LNCaP clone FGC (cell line): ENCODE results near the gene ADGRF3.
"Not testable (repeated sequence)": the region's sequence is repeated elsewhere in the genome, so short reads cannot be mapped to it uniquely, and the experiment has no call there.

Experiments used
- DNase-seq: peaks from one replicate; pipeline ENCODE4 v3.0.0-alpha.2; 2011; ENCODE audit warnings: low read depth
- H3K4me3 ChIP-seq: 2 replicates; pipeline ENCODE4 v1.5.1; 2011; ENCODE audit warnings: mild to moderate bottlenecking, low read depth, low read length, control low read depth
- CTCF ChIP-seq: IDR thresholded peaks from 2 replicates; pipeline ENCODE4 v1.5.1; 2012; ENCODE audit warnings: mild to moderate bottlenecking; ENCODE audit not compliant: control insufficient read depth, insufficient read depth; ENCODE audit errors: extremely low read depth

ADGRF3 gene

GRCh38 chr2:26330114-26330549 is 16.5 kb downstream of the ADGRF3 start:
- peak; percentile 50 for DNase-seq
- no peak overlapping the region for H3K4me3 ChIP-seq
- TF ChIP-seq CTCF: peak; percentile 87

GRCh38 chr2:26329083-26329482 is 17.5 kb downstream of the ADGRF3 start:
- DNase-seq, H3K4me3 ChIP-seq: not testable (repeated sequence)

- H3K4me3 ChIP-seq: no peak overlapping the region
- no peak for TF ChIP-seq CTCF
- no peak for DNase-seq
Observed at GRCh38 chr2:26327291-26328272, 19.0 kb downstream of the ADGRF3 start.

GRCh38 chr2:26326514-26326913 is 20.1 kb downstream of the ADGRF3 start:
- no peak overlapping the region for H3K4me3 ChIP-seq
- DNase-seq: no peak
- no peak for TF ChIP-seq CTCF

GRCh38 chr2:26325851-26326250 is 20.7 kb downstream of the ADGRF3 start:
- no peak overlapping the region for H3K4me3 ChIP-seq
- DNase-seq: no peak
- no peak for TF ChIP-seq CTCF

- TF ChIP-seq CTCF: no peak
- no peak overlapping the region for H3K4me3 ChIP-seq
- no peak for DNase-seq
Observed at GRCh38 chr2:26324903-26325302, 21.7 kb downstream of the ADGRF3 start.

- H3K4me3 ChIP-seq, DNase-seq: not testable (repeated sequence)
Observed at GRCh38 chr2:26324479-26324878, 22.1 kb downstream of the ADGRF3 start.

GRCh38 chr2:26318950-26319349 is 27.6 kb downstream of the ADGRF3 start:
- TF ChIP-seq CTCF: no peak
- no peak overlapping the region for H3K4me3 ChIP-seq
- DNase-seq: no peak
